HPDE6-E6E7 (cell line): Measurements from ENCODE around the gene NLGN2.

Experiments used
- DNase-seq: peaks from one replicate; pipeline ENCODE4 v3.0.0; 2011; ENCODE audit warnings: missing footprints; ENCODE audit errors: extremely low spot score

The NLGN2 gene

GRCh38 chr17:7413346-7413985, 5.8 kb downstream of the NLGN2 start:
- no peak for DNase-seq

GRCh38 chr17:7414837-7415236, 7.2 kb downstream of the NLGN2 start:
- no peak for DNase-seq

DNA sequence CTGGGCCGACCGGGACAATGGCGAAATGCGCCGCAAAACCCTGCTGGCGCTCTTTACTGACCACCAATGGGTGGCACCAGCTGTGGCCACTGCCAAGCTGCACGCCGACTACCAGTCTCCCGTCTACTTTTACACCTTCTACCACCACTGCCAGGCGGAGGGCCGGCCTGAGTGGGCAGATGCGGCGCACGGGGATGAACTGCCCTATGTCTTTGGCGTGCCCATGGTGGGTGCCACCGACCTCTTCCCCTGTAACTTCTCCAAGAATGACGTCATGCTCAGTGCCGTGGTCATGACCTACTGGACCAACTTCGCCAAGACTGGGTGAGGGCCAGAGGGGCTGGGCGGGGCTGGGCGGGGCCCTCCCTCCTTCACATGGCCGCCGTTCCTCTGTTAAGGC, 8.1 kb downstream of the NLGN2 start:
- no peak for DNase-seq

DNA sequence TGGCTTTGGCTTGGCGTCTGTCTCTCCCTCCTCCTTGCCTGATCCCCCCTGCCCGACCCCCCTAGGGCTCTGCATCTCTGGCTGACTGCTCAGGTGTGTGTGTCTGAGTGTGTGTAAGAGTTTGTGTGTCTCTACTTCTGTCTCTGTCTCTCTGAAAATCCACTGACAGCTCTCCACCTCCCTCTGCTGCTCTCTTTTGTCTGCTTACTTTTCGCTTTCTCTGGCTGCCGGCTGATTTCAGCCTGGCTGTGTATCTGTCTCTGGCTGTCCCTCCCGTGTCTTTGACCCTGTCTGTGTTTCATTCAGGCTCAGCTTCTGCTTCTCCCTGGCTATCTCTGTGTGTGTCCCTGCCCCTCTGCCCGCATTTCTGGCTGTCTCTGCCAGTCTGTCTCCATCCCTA, 8.7 kb downstream of the NLGN2 start:
- DNase-seq: no peak

- DNase-seq: no peak
Measured at GRCh38 chr17:7417056-7417655, 9.5 kb downstream of the NLGN2 start.

GRCh38 chr17:7418472-7419152, 11.0 kb downstream of the NLGN2 start:
- DNase-seq: no peak

- no peak for DNase-seq
Measured at GRCh38 chr17:7419819-7420610, 12.4 kb downstream of the NLGN2 start, which contains the start of gene SPEM1. TSS of gene SPEM1 (plus strand) at chr17:7420324. CDS start at chr17:7420385, 61 bp downstream.

- DNase-seq: no peak
Measured at GRCh38 chr17:7421186-7421585, 13.5 kb downstream of the NLGN2 start.

GRCh38 chr17:7423679-7424078, 16.0 kb downstream of the NLGN2 start:
- no peak for DNase-seq

DNA sequence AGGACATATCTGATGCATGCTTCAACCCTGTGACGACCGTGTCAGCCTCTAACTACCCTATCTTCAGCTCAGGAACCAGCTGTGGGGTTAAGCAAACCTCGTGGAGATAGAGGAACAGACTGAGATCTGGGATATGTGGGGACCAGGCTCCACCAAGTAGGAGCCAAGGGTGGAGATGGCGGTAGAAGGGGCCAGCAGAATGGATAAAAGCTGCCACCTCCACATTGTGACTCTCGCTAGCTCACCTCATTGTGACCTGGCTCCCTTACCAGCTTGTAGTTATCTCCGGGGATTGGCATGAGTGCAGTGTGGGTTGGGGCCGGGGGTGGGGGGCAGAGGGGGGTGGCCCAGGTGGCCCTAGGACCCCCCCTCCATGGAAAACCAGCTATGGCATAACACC, 17.7 kb downstream of the NLGN2 start, which contains the start of gene SPEM2:
SPEM2 (plus strand) TSS at position 301 of the 400 bp plus-strand sequence; CDS start at position 374, 73 bp downstream.
- DNase-seq: no peak

DNA sequence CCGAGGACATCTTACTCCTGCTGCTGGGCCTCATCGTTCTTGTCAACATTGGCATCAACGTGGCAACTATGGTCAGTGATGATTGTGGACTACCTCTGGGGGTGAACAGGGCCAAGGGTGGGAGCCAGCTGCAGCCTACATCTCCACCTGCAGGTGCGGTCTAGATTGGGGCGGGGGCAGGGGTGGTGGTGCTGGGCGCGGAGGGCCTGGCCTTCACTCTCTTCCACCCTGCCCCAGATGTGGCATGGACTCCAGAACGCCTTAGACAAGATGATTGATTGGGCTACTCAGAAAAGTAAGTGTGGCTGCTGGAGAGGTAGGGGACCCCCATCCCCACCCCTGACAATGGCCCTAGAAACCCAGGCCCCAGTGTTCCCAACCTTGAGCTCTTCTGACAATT, 18.1 kb downstream of the NLGN2 start:
- no peak for DNase-seq

DNA sequence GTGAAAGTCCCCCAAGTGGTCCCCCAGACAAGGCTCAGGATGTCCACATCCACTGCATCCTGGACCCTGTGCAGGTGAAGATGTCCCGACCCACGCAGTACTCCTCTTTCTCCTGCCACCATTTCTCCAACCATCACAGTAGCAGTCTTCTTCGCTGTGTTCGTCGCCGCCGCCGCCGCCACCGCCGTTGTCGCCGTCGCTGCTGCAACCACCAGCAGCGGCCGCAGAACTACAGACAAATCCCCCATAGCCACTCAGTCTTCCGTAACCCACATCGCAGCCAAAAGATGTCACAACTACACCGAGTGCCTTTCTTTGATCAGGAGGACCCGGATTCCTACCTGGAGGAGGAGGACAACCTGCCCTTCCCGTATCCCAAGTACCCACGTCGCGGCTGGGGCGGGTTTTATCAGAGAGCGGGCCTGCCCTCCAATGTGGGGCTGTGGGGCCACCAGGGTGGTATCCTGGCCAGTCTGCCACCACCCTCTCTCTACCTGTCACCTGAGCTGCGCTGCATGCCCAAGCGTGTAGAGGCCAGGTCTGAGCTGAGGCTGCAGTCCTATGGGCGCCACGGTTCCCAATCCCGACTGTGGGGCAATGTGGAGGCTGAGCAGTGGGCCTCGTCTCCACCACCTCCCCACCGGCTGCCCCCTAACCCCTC, 18.7 kb downstream of the NLGN2 start:
- no peak for DNase-seq

GRCh38 chr17:7426896-7427489, 19.3 kb downstream of the NLGN2 start:
- no peak for DNase-seq

- no peak for DNase-seq
Measured at GRCh38 chr17:7427549-7427948, 19.9 kb downstream of the NLGN2 start.

DNA sequence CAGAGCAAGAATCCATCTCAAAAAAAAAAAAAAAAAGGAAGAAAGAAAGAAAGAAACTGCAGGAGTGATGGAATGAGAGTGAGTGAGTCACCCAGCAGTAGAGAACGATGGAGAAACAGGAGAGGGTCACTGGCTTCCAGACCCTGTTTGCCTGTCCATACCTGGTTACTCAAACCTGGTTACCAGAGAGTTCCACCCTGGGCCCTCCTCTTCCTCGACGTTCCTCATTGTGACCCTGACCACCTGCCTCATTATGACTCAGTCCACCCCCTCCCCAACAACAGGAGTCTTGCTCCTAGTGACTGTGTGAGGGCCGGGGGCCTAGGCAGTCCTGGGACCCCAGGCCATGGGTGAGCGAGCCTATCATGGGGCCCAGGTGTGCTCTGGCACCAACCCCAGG, 20.9 kb downstream of the NLGN2 start, which contains the start of gene SPEM3:
SPEM3 (plus strand) TSS at position 301 of the 400 bp plus-strand sequence; CDS start at position 347, 46 bp downstream.
- DNase-seq: no peak

GRCh38 chr17:7429722-7430121, 22.1 kb downstream of the NLGN2 start:
- no peak for DNase-seq

- DNase-seq: no peak
Measured at GRCh38 chr17:7431231-7431630, 23.6 kb downstream of the NLGN2 start.

GRCh38 chr17:7432296-7432695, 24.7 kb downstream of the NLGN2 start:
- DNase-seq: no peak

DNA sequence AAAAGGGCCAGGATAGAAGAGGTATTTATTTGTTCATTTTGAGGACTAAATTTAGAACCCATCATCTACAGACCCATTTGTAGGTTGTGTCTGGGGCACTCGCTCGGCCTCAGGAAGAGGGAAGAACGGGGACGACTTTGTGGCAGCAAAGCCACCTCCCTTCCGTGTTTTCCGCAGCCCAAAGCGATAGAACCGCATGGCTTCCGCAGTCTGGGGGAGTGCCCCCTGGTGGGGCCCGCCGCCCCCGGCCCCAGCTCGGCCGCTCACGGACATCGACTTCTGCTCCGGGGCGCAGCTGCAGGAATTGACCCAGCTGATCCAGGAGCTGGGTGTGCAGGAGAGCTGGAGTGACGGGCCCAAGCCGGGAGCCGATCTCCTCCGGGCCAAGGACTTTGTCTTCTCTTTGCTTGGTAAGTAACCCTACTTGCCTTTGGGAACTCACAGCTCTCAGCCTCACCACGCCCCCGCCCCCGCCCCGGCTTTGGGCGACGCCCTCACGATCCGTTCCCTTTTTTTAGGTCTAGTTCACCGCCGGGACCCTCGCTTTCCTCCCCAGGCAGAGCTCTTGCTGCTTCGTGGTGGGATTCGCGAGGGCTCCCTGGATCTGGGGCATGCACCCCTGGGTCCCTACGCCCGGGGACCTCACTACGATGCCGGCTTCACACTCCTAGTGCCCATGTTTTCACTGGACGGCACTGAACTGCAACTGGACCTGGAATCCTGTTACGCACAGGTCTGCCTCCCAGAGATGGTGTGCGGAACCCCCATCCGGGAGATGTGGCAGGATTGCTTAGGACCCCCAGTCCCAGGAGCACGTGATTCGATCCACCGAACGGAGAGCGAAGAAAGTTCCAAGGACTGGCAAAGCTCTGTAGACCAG, 28.3 kb downstream of the NLGN2 start:
- no peak for DNase-seq
